NB4 (cell line): ENCODE measurements around the gene LIME1.

Experiments
- CTCF ChIP-seq: IDR thresholded peaks from one replicate; pipeline ENCODE4 v1.5.1; 2012; ENCODE audit warnings: low read depth, low read length
- MAX ChIP-seq: IDR thresholded peaks from 2 replicates; pipeline ENCODE4 v1.6.1; 2011; ENCODE audit warnings: low read depth, low read length
- POLR2A ChIP-seq: IDR thresholded peaks from 2 replicates; pipeline ENCODE4 v1.6.1; 2011; ENCODE audit warnings: mild to moderate bottlenecking; ENCODE audit not compliant: insufficient read length; ENCODE audit errors: extremely low read depth

- no peak for TF ChIP-seq CTCF
- TF ChIP-seq POLR2A: no peak
- no peak for TF ChIP-seq MAX
Measured at GRCh38 chr20:63787302-63787701, 50.8 kb downstream of the LIME1 start.
